GM19043 (cell line): ENCODE data around the gene RGS3.

Experiments used
- ATAC-seq: cut with Tn5 transposase; IDR thresholded peaks from one replicate; pipeline ENCODE4 v1.9.1; 2021; ENCODE audit warnings: low read depth; ENCODE audit not compliant: unreplicated experiment

RGS3 gene

GRCh38 chr9:113528088-113528487 is 64.6 kb downstream of the RGS3 start:
- ATAC-seq = no peak

- no peak for ATAC-seq
Observed at GRCh38 chr9:113528811-113529210, 65.3 kb downstream of the RGS3 start.

GRCh38 chr9:113529336-113530009 is 65.9 kb downstream of the RGS3 start:
- ATAC-seq = no peak

GRCh38 chr9:113530022-113530635 is 66.6 kb downstream of the RGS3 start:
- no peak for ATAC-seq

- no peak for ATAC-seq
Observed at GRCh38 chr9:113530942-113531341, 67.4 kb downstream of the RGS3 start.

GRCh38 chr9:113531919-113532808 is 68.6 kb downstream of the RGS3 start:
- no peak for ATAC-seq

GRCh38 chr9:113532809-113533190 is 69.3 kb downstream of the RGS3 start:
- no peak for ATAC-seq

GRCh38 chr9:113533335-113534225 is 70.1 kb downstream of the RGS3 start:
- no peak for ATAC-seq

GRCh38 chr9:113535756-113536155 is 72.2 kb downstream of the RGS3 start:
- no peak for ATAC-seq

GRCh38 chr9:113536166-113536482 is 72.6 kb downstream of the RGS3 start:
- ATAC-seq = no peak

GRCh38 chr9:113536483-113537228 is 73.1 kb downstream of the RGS3 start:
- ATAC-seq = no peak

- ATAC-seq = no peak
Observed at GRCh38 chr9:113537229-113537810, 73.8 kb downstream of the RGS3 start.

- no peak for ATAC-seq
Observed at GRCh38 chr9:113538131-113538530, 74.6 kb downstream of the RGS3 start.

GRCh38 chr9:113538701-113539430 is 75.3 kb downstream of the RGS3 start:
- ATAC-seq = no peak

GRCh38 chr9:113540466-113540865 is 76.9 kb downstream of the RGS3 start:
- no peak for ATAC-seq

GRCh38 chr9:113541019-113541900 is 77.7 kb downstream of the RGS3 start:
- ATAC-seq = no peak

GRCh38 chr9:113542006-113542405 is 78.5 kb downstream of the RGS3 start:
- ATAC-seq = no peak

- no peak for ATAC-seq
Observed at GRCh38 chr9:113542741-113543140, 79.2 kb downstream of the RGS3 start.
